NCI-H345 treated with DMSO at 0.1 percent for 48 hours (cell line): ENCODE results near the gene TUBA8.
"Not testable (repeated sequence)": the region's sequence is repeated elsewhere in the genome, so short reads cannot be mapped to it uniquely, and the experiment has no call there.

ENCODE experiments used
- DNase-seq: peaks from one replicate; lab custom pipeline; 2025; ENCODE audit not compliant: unreplicated experiment; lab: John Stamatoyannopoulos, UW

TUBA8 gene

GRCh38 chr22:18104566-18104965 lies 6.0 kb upstream of the TUBA8 start:
- DNase-seq: no peak

DNA sequence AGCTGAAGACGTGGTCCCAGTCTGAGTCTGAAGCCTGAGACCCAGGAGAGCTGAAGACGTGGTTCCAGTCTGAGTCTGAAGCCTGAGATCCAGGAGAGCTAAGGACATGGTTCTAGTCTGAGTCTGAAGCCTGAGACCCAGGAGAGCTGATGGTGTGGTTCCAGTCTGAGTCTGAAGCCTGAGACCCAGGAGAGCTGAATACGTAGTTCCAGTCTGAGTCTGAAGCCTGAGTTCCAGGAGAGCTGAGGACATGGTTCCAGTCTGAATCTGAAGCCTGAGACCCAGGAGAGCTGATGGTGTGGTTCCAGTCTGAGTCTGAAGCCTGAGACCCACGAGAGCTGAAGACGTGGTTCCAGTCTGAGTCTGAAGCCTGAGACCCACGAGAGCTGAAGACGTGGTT lies 4.6 kb upstream of the TUBA8 start:
- DNase-seq: not testable (repeated sequence)

- DNase-seq: not testable (repeated sequence)
These were observed 3.9 kb upstream of the TUBA8 start for GRCh38 chr22:18106550-18107341.

DNA sequence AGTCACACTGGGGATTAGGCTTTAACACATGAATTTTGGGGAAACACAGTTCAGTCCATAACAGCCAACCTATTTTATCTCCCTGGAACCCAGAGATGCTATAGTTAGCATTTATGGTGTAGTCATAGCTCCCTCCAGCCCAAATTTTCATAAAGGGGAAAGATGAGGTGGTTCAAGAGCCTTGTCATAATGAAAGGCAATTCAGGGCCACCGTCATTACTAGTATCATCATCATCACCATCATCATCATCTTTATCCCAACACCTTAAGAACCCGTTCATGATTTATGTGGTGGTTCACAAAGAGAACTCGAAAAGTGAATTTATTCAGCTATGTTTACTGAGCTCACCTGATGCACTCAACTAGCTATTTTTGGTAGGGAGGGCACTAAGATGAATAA lies 2.4 kb upstream of the TUBA8 start:
- DNase-seq: no peak

GRCh38 chr22:18109410-18110193 lies 1.0 kb upstream of the TUBA8 start:
- no peak for DNase-seq

DNA sequence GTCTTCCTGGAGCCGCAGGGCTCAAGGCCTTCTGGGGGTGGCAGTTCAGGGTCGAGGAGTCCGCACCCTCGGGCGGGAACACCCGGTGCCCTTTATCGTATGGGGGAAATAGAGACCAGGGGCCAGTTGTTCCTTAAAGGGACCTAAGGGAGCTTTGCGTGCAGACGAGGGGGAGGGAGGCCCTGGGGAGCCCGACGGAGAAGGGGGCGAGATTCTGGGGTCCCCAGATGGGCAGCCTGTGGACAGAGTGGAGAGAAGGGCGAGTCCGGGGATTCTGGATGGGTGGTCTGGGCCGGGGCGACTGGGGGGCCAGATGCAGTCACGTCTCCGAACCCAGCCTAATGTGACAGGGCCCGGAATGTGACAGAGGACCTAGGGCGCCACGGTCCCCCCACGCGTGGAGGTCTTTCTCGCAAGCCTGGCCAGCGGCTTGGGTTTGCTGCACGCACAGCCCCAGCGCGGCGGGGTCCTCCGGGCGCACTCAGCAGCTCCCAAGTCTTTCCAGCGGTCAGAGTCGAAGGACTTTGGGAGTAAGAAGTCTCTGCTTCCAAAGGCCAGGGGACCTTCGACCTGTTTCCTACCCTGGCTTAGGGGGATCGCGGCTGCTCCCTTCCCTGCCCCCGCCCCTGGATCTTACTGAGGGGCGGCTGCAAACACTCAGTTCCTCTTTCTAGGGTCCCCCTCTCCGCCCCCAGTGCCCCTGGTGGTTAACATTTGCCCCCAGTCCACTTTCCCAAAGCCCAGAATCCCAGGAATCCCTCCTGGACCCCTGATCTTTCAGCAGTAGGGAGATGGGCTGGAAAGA lies 547 bp downstream of the TUBA8 start:
- no peak for DNase-seq

GRCh38 chr22:18111759-18112330 lies 1.2 kb downstream of the TUBA8 start:
- DNase-seq: no peak

DNA sequence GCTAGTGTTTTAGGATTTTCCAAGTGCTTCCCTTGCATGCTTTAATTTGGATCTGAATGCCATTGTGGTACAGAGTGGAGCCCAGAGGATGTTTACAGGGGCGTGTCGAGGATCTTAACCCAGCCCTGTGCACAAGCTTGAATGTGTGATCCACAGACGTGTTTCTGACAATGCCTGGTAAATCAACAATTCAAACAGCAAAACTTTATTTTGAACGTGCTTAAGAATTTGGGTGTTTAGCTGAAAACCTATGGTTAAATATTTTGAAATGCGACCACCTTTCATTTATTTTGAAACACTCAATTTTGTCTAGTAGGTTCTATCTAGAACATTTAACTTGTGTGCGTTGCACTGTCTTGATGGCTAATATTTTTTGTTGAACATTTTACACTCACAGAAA lies 1.8 kb downstream of the TUBA8 start:
- DNase-seq: no peak

- DNase-seq: no peak
These were observed 3.2 kb downstream of the TUBA8 start for GRCh38 chr22:18113680-18114394.

DNA sequence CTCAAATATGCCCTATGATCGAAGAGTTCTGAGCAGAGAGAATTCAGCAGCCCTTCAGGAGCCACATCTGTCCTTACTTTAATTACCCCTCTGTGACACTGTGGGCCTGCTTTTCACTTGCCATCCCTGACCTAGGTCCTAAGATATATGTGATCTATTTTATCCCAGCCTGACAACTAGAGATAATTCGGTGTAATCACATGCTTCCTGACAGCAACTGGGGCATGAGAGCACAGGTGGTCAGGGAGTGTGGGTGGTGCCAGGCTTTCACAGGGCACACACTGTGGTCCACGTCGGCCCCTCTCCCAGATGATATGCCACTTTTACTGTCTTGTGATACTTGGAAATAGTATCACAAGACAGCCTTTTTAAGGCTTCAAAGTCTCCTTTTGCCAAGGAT lies 3.9 kb downstream of the TUBA8 start:
- no peak for DNase-seq

DNA sequence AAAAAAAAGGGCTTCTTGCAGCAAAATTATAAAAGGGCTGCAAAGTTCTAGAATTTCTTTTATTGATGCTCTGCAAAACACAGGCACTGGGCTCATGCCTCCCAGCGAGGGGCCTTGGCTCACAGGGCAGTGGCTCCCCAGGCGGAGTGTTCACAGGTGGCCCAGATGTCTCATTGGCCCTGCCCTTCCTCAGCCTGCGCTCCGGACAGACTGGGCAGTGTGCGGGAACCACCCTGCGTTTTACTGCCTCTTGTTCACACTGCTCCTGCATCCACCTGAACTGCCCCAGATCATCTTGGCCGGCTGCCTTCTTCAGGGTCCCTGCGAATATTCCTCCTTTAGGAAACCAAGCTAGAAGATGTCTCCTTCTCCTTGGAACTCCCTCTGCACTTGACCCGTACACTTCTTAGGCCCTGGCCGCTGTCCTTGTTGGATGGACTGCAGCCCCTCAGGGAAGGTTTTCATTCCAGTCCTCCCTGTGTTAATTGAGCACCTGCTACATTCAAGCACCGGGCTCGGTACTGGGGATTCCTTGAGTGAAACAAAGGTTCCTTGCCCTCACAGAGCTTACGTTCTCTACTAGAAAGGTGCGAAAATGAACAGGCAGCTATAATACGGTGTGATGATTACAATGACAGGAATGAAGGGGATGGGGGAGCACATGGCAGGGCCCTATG lies 4.5 kb downstream of the TUBA8 start:
- no peak for DNase-seq

DNA sequence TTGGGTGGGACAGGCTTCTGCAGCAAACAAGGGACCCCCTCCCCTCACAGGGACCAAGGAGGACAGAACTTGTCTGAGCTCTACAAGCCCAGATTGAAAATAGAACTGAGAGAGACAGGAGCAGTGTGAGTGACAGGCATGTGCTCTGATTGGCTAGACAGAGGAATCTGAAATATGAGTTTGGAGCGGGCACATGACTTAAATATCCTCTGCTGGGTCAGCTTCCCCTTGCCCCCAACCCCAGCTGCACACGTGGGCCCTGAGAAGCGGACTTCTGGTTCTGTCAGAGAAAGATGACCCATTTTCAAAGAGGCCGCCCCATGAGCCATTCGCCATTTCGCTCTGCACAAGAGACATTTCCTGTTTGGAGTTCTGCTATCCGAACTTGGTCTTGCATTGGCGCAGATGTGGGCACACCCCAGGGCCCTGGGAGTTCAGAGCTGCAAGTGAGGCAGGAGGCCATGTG lies 5.3 kb downstream of the TUBA8 start:
- DNase-seq: no peak

DNA sequence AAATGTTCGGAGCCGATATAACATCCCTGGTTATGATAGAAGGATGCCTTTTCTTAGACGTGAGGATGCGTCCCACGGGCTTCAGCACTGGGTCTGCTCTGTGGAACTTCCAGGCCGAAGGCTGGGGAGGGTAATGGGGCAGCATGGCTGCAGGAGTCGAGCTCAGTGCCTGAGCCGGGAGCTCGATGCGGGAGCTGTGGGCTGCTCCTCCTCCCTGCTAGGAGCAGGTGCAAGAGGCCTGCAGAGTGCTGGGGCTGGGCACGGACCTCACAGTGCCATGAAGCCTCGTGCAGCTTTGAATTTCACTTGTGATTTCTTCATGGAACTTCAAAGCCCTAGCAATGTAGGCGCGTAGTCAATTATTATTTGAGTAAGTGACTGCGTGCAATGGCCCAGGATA lies 6.0 kb downstream of the TUBA8 start:
- DNase-seq: no peak

- no peak for DNase-seq
These were observed 7.8 kb downstream of the TUBA8 start for GRCh38 chr22:18118345-18118915.

- DNase-seq: no peak
These were observed 9.0 kb downstream of the TUBA8 start for GRCh38 chr22:18119409-18120110.

DNA sequence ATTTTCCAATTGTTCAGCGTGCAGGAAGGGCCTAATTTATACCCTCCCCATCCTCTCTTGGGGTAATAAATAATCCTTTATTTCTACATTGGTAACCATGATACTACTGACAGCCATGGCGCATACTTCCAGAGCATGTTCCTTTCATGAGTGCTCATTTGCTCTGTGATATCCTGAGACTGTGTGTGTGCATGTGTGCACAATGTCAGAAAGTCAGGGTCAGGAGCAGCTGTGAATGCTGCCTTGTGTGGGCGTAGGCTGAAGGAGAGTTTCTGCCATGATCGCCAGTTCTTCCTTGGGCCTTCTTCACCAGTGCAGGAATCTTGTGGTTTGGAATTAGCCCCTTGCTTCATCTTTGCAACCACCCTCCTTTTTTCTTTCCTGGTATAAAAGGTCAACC lies 10.2 kb downstream of the TUBA8 start:
- no peak for DNase-seq

DNA sequence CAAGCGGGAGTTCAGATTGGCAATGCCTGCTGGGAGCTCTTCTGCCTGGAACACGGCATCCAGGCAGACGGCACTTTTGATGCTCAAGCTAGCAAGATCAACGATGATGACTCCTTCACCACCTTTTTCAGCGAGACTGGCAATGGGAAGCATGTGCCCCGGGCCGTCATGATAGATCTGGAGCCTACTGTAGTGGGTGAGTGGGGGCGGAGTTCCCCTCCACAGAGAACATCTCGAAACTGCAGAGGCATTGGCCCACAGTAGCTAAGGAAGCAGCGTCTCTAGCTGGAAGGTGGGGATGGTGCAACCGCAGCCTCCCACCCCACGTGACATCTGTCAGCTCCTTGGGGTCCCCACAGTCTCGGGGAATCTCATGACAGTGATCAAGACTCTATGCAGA lies 10.9 kb downstream of the TUBA8 start:
- DNase-seq: no peak

DNA sequence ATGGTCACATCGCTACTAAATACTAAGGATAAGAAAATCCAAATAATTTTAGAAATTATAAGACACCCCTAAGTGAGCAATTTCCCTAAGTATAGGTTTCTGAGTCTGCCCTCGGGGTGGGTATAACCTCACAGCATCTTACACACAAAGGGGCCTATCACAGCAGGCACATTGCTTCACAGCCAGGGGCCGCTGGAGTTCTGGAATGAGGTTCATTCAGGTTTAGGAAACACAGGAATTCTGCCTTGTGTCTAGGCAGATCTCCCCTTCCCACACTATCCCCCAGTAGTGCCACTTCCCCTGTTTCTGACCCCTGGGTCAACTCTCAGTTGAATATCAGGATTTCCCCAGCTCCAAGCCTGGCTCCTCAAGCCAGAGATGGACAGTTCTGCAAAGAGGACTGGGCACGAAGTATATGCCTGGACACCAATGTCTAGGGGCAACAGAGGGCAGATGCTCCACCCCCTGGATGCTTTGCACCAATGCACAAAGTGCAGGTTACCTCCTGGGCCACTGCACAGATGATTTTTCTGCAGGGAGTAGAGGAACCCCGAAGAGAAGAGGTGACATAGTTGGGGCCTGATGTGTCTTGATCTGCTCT lies 11.4 kb downstream of the TUBA8 start:
- DNase-seq: no peak
